SK-N-MC (cell line): ENCODE data around the gene LDB1.

ENCODE experiments used
- EZH2 ChIP-seq: fragments of 200-600 bp; sonication (generic); IDR thresholded peaks from one replicate; pipeline ENCODE4 v1.6.1; 2017; ENCODE audit warnings: antibody characterized with exemption
- FOXP2 ChIP-seq: optimal IDR thresholded peaks from 2 replicates; pipeline ENCODE3; 2011; ENCODE audit warnings: mild to moderate bottlenecking, moderate library complexity; ENCODE audit not compliant: insufficient read depth; ENCODE audit errors: extremely low read length, control extremely low read depth
- POLR2AphosphoS5 ChIP-seq: IDR thresholded peaks from 2 replicates; pipeline ENCODE4 v1.6.1; 2012; ENCODE audit warnings: mild to moderate bottlenecking, low read depth, low read length, borderline replicate concordance

DNA sequence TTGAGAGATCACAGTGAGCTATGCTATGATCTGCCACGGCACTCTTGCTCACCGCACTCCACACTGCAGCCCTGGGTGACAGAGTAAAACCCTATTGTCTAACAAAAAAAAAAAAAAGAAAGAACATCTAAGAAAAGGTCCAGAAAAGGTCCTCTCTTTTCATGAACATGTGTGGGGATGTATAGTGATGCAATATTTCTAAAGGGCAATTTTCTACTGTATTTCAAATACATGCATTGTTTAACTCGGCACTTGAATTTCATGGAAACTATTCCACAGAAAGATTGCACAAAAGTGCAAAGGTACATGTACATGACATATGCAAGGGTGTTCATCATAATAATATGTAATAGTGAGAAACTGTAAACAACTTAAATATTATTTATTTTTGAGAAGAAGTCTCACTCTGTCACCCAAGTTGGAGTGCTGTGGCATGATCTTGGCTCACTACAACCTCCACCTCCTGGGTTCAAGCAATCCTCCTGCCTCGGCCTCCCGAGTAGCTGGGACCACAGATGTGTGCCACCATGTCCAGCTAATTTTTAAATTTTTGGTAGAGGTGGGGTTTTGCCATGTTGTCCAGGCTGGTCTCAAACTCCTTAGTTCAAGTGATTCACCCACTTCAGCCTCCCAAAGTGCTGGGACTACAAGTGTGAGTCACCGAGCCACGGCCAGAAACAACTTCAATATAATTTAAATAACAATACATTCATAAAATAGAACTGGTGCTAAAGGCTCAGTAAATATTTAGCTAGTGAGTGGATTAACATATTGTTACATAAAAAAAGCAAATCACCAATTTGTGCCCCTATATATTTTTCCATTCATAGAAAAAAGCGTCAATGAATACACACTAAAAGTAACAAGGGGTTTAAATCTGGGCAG, 11.4 kb upstream of the LDB1 start:
- TF ChIP-seq EZH2 = no peak
- TF ChIP-seq POLR2AphosphoS5 = no peak
- no peak for TF ChIP-seq FOXP2
